GM12875 (cell line): ENCODE measurements around the gene FGF12.

Experiments
- H3K4me3 ChIP-seq: one replicate; pipeline ENCODE4 v1.5.1; 2011; ENCODE audit warnings: low read depth, low read length, control low read depth
- TF ChIP-seq, protein P1 (sequence below): IDR thresholded peaks from 2 replicates; pipeline ENCODE4 v1.5.1; 2011; ENCODE audit warnings: low read depth, mild to moderate bottlenecking, control low read depth, inconsistent platforms, low read length, moderate library complexity, borderline replicate concordance; ENCODE audit not compliant: insufficient read depth

The FGF12 gene

DNA sequence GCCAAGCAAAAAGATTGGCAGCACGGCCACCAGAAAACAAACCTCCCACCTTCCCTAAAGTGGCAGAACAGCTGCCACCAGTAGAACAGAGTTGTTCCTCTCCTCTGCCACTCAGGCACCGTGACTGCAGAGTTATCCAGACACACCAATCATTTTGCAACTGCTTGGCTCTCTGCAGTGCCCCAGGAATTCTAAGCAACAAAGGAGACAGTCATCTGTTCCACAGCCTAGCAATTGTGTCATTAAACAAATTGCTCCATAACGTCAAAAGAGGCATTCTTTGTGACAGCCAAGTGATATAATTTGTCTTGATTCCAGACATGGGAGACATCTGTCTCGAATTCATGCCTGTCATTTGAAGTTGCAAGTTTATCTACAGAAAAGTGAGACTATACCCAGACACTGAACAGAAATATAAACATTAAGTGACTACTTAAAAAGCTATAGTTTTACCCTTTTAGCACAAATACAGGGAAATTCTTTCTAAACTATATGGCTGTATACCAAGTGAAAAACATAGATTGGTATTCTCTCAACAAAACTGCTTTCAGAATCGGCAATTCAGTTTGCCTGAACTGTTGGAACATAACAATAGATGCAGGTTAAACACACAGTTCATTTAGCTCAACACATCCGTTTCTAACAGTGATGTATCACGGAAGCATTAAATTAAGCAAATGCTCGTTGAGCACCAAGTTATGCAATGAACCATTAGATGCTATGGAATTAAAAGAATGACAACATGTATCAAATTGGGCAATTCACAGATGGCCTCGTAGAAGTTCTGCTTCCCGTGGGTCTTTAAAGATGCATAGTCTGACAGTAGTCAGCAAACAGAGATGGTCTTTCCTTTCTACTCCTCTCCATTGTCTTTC is 281.3 kb downstream of the FGF12 start:
- H3K4me3 ChIP-seq = no peak overlapping the region
- TF ChIP-seq, protein P1, sequence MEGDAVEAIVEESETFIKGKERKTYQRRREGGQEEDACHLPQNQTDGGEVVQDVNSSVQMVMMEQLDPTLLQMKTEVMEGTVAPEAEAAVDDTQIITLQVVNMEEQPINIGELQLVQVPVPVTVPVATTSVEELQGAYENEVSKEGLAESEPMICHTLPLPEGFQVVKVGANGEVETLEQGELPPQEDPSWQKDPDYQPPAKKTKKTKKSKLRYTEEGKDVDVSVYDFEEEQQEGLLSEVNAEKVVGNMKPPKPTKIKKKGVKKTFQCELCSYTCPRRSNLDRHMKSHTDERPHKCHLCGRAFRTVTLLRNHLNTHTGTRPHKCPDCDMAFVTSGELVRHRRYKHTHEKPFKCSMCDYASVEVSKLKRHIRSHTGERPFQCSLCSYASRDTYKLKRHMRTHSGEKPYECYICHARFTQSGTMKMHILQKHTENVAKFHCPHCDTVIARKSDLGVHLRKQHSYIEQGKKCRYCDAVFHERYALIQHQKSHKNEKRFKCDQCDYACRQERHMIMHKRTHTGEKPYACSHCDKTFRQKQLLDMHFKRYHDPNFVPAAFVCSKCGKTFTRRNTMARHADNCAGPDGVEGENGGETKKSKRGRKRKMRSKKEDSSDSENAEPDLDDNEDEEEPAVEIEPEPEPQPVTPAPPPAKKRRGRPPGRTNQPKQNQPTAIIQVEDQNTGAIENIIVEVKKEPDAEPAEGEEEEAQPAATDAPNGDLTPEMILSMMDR = no peak

GRCh38 chr3:192444791-192445106 is 282.6 kb downstream of the FGF12 start:
- H3K4me3 ChIP-seq = no peak overlapping the region
- TF ChIP-seq, protein P1 = no peak

DNA sequence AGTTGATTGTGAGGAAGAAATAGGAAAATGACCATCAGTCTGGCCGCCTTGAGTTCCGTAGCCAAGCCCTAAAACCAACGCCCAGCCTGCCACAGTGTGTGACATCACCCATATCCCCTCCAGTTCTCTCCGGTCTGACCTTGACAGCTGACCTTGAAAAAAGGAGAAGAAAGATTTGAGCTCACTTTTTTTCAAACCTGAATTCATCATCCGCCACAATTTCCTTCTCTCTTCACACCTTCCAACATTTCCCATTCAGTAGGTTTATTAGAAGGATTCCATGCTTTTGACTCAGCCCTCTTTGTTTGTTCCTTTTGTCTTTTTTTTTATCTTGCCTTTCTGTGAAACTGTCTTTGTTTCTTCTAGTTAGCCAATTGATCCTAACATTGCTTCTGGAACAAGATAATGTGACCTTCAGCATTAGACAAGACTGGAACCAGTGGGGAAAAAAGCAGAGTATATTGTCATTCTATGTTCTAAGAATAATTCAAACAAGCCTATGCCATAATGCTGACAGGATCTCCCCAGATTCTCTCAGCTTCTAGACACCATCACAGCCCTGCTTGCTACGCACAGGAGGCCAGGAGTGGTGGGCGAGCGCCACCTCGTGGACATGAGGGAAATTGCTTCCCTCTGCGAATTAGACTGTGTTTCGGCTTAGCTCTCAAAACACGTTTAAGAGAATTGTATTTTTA is 283.1 kb downstream of the FGF12 start:
- TF ChIP-seq, protein P1 = peak; percentile 93
- no peak overlapping the region for H3K4me3 ChIP-seq

DNA sequence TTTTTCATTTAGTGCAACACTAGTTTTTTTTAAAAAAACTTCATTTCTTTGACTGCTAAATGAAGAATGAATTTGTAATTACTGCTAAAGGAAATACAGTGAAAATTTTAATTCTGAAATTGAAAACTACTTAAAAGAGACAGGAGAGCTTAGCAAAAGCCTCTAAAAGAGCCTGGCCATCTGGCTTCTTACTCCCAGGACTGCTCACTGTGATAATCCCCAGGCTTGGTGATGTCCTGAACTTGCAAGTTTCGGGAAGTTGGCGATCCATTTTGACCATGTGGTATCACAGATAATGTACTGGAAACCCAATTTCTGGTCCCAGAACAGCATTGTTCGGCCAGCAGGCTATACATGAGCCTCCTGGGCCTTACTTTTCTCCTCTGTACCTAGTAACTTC is 292.1 kb downstream of the FGF12 start:
- TF ChIP-seq, protein P1 = no peak
- H3K4me3 ChIP-seq = no peak overlapping the region

GRCh38 chr3:192434186-192434585 is 293.2 kb downstream of the FGF12 start:
- H3K4me3 ChIP-seq = no peak overlapping the region
- TF ChIP-seq, protein P1 = no peak

- no peak overlapping the region for H3K4me3 ChIP-seq
- TF ChIP-seq, protein P1 = no peak
Measured at GRCh38 chr3:192433704-192434103, 293.6 kb downstream of the FGF12 start.

- no peak overlapping the region for H3K4me3 ChIP-seq
- TF ChIP-seq, protein P1 = no peak
Measured at GRCh38 chr3:192422997-192423342, 304.4 kb downstream of the FGF12 start.
